Astrocyte (in vitro differentiated cells and primary cell): ENCODE results near the gene SH3BP5. TPM values are rescaled to one million over a fixed set of nuclear protein-coding genes. Genes with fewer than 3 reads are reported as not detected.
A peak's percentile ranks its signal among the peaks of the same experiment; 100 is the strongest.

Experiments
- DNase-seq: peaks from one replicate; pipeline ENCODE4 v3.0.0-alpha.2; 2010; ENCODE audit warnings: low read depth
- FAIRE-seq: peaks from 2 replicates; lab custom pipeline; 2011; peaks lifted over from hg19 to GRCh38; lab: Jason Lieb, UNC
- H2AFZ ChIP-seq: 2 replicates; pipeline ENCODE4 v1.6.0; 2012; ENCODE audit warnings: low read depth, low read length, inconsistent platforms
- H3K27ac ChIP-seq: 2 replicates; pipeline ENCODE4 v1.5.1; 2011; ENCODE audit warnings: low read depth, low read length, inconsistent platforms
- H3K27me3 ChIP-seq: 2 replicates; pipeline ENCODE4 v1.6.0; 2011; ENCODE audit warnings: low read length, inconsistent platforms; ENCODE audit not compliant: insufficient read depth
- H3K36me3 ChIP-seq: 2 replicates; pipeline ENCODE4 v1.5.1; 2011; ENCODE audit warnings: low read length, inconsistent platforms; ENCODE audit not compliant: insufficient read depth
- H3K4me1 ChIP-seq: 2 replicates; pipeline ENCODE4 v1.5.1; 2011; ENCODE audit warnings: low read length, inconsistent platforms; ENCODE audit not compliant: insufficient read depth
- H3K4me2 ChIP-seq: 2 replicates; pipeline ENCODE4 v1.6.0; 2012; ENCODE audit warnings: low read length, inconsistent platforms
- H3K4me3 ChIP-seq: 2 replicates; pipeline ENCODE4 v1.5.1; 2011; ENCODE audit warnings: low read depth, mild to moderate bottlenecking, low read length, inconsistent platforms; ENCODE audit not compliant: insufficient read depth
- H3K79me2 ChIP-seq: 2 replicates; pipeline ENCODE4 v1.6.0; 2012; ENCODE audit warnings: mild to moderate bottlenecking, low read length, inconsistent platforms; ENCODE audit not compliant: insufficient read depth
- H3K9ac ChIP-seq: 2 replicates; pipeline ENCODE4 v1.6.0; 2012; ENCODE audit warnings: mild to moderate bottlenecking, low read length, inconsistent platforms
- H3K9me3 ChIP-seq: 2 replicates; pipeline ENCODE4 v1.5.1; 2012; ENCODE audit warnings: low read depth, mild to moderate bottlenecking, low read length, inconsistent platforms; ENCODE audit not compliant: insufficient read depth
- H4K20me1 ChIP-seq: 2 replicates; pipeline ENCODE4 v1.6.0; 2012; ENCODE audit warnings: low read length, inconsistent platforms; ENCODE audit not compliant: insufficient read depth
- H3K27ac Mint-ChIP-seq: one replicate; pipeline ENCODE4 v1.8.0; 2021; ENCODE audit warnings: mild to moderate bottlenecking, mixed read lengths; ENCODE audit not compliant: unreplicated experiment
- H3K27me3 Mint-ChIP-seq: one replicate; pipeline ENCODE4 v1.8.0; 2021; ENCODE audit warnings: low read depth, mixed read lengths; ENCODE audit not compliant: unreplicated experiment
- H3K36me3 Mint-ChIP-seq: one replicate; pipeline ENCODE4 v1.8.0; 2021; ENCODE audit warnings: low read depth, mixed read lengths; ENCODE audit not compliant: unreplicated experiment
- H3K4me1 Mint-ChIP-seq: one replicate; pipeline ENCODE4 v1.8.0; 2021; ENCODE audit warnings: low read depth, mixed read lengths; ENCODE audit not compliant: unreplicated experiment
- H3K4me3 Mint-ChIP-seq: one replicate; pipeline ENCODE4 v1.8.0; 2021; ENCODE audit warnings: mild to moderate bottlenecking, moderate library complexity, mixed read lengths; ENCODE audit not compliant: unreplicated experiment
- H3K9me3 Mint-ChIP-seq: one replicate; pipeline ENCODE4 v1.8.0; 2021; ENCODE audit warnings: mild to moderate bottlenecking, mixed read lengths; ENCODE audit not compliant: unreplicated experiment
- EZH2 ChIP-seq: IDR thresholded peaks from 2 replicates; pipeline ENCODE4 v1.6.1; 2012; ENCODE audit warnings: mild to moderate bottlenecking, low read length, inconsistent platforms; ENCODE audit not compliant: insufficient read depth
- total RNA-seq: library from RNA; stranded (reverse); gene quantifications from 2 replicates; pipeline ENCODE4 v1.2.1, GENCODE V29; 2021
- TF ChIP-seq, protein P1 (sequence below): IDR thresholded peaks from 2 replicates; pipeline ENCODE4 v1.5.1; 2011; ENCODE audit warnings: low read depth, mild to moderate bottlenecking, inconsistent platforms, low read length, moderate library complexity; ENCODE audit not compliant: insufficient read depth

The SH3BP5 gene
- total RNA-seq, 1 donor from 2014 or later: 25.2 TPM

GRCh38 chr3:15206662-15207576 is 125.5 kb downstream of the SH3BP5 start:
- H3K4me1 Mint-ChIP-seq: peaks cover 24% of the 10 kb centered on the region
- DNase-seq: peak; percentile 39
- H3K27me3 ChIP-seq: no peaks in the 10 kb centered on the region
- H3K4me3 Mint-ChIP-seq: peak overlapping the region; percentile 95
- H3K79me2 ChIP-seq: peaks cover 53% of the 10 kb centered on the region
- H2AFZ ChIP-seq: peak overlapping the region; percentile 92
- peak overlapping the region; percentile 94 for H3K9ac ChIP-seq
- peak overlapping the region; percentile 87 for H3K27ac ChIP-seq
- H3K4me2 ChIP-seq: peak overlapping the region; percentile 88
- H3K36me3 Mint-ChIP-seq: peaks cover under 1% of the 10 kb centered on the region
- no peak for FAIRE-seq
- H4K20me1 ChIP-seq: peaks cover 32% of the 10 kb centered on the region
- TF ChIP-seq, protein P1, sequence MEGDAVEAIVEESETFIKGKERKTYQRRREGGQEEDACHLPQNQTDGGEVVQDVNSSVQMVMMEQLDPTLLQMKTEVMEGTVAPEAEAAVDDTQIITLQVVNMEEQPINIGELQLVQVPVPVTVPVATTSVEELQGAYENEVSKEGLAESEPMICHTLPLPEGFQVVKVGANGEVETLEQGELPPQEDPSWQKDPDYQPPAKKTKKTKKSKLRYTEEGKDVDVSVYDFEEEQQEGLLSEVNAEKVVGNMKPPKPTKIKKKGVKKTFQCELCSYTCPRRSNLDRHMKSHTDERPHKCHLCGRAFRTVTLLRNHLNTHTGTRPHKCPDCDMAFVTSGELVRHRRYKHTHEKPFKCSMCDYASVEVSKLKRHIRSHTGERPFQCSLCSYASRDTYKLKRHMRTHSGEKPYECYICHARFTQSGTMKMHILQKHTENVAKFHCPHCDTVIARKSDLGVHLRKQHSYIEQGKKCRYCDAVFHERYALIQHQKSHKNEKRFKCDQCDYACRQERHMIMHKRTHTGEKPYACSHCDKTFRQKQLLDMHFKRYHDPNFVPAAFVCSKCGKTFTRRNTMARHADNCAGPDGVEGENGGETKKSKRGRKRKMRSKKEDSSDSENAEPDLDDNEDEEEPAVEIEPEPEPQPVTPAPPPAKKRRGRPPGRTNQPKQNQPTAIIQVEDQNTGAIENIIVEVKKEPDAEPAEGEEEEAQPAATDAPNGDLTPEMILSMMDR: no peak
- TF ChIP-seq EZH2: no peak
- no peaks in the 10 kb centered on the region for H3K27me3 Mint-ChIP-seq
- no peaks in the 10 kb centered on the region for H3K9me3 ChIP-seq
- H3K36me3 ChIP-seq: no peaks in the 10 kb centered on the region
- H3K4me3 ChIP-seq: peak overlapping the region; percentile 83
- peaks cover 11% of the 10 kb centered on the region for H3K4me1 ChIP-seq
- H3K27ac Mint-ChIP-seq: peak overlapping the region; percentile 47
- no peaks in the 10 kb centered on the region for H3K9me3 Mint-ChIP-seq

- Histone ChIP-seq H3K9ac (peak within 1 kb of the TSS; percentile 94), H3K4me2 (peak within 1 kb of the TSS; percentile 88), H3K27ac (peak within 1 kb of the TSS; percentile 87), H4K20me1 (peaks cover 28% of the 10 kb centered on the region), H3K36me3 (no peaks in the 10 kb centered on the region), H3K79me2 (peaks cover 49% of the 10 kb centered on the region), H3K27me3 (no peaks in the 10 kb centered on the region), H2AFZ (peak within 1 kb of the TSS; percentile 92), H3K4me1 (peaks cover 11% of the 10 kb centered on the region), H3K4me3 (peak within 1 kb of the TSS; percentile 83), H3K9me3 (no peaks in the 10 kb centered on the region)
- no peaks in the 10 kb centered on the region for H3K9me3 Mint-ChIP-seq
- peak within 1 kb of the TSS; percentile 96 for H3K27ac Mint-ChIP-seq
- no peaks in the 10 kb centered on the region for H3K36me3 Mint-ChIP-seq
- peak within 1 kb of the TSS; percentile 95 for H3K4me3 Mint-ChIP-seq
- no peak for TF ChIP-seq EZH2
- TF ChIP-seq, protein P1: no peak
- peaks cover 24% of the 10 kb centered on the region for H3K4me1 Mint-ChIP-seq
- FAIRE-seq (no peak), DNase-seq (peak; percentile 84)
- H3K27me3 Mint-ChIP-seq: no peaks in the 10 kb centered on the region
Observed at GRCh38 chr3:15205934-15206661, 126.3 kb downstream of the SH3BP5 start, which contains the start of gene CAPN7. TSS of gene CAPN7 (plus strand) at chr3:15206246. CDS start at chr3:15206496, 250 bp downstream.
